Measurements from ENCODE around the gene AJAP1.

- TF ChIP-seq, protein P1, sequence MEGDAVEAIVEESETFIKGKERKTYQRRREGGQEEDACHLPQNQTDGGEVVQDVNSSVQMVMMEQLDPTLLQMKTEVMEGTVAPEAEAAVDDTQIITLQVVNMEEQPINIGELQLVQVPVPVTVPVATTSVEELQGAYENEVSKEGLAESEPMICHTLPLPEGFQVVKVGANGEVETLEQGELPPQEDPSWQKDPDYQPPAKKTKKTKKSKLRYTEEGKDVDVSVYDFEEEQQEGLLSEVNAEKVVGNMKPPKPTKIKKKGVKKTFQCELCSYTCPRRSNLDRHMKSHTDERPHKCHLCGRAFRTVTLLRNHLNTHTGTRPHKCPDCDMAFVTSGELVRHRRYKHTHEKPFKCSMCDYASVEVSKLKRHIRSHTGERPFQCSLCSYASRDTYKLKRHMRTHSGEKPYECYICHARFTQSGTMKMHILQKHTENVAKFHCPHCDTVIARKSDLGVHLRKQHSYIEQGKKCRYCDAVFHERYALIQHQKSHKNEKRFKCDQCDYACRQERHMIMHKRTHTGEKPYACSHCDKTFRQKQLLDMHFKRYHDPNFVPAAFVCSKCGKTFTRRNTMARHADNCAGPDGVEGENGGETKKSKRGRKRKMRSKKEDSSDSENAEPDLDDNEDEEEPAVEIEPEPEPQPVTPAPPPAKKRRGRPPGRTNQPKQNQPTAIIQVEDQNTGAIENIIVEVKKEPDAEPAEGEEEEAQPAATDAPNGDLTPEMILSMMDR (IDR thresholded peaks at IDR 0.05) = peak; percentile 69 to 92 (median 81)
- no peak for TF ChIP-seq EP300 (IDR thresholded peaks at IDR 0.05)
Observed at GRCh38 chr1:4652631-4653327, 1.6 kb upstream of the AJAP1 start.

Data from ovary (tissue), 3 donors.